Gastrocnemius medialis (tissue), 4 donors: ENCODE measurements around the gene ENPP3. TPM values are rescaled to one million over a fixed set of nuclear protein-coding genes. Genes with fewer than 3 reads are reported as not detected.

Experiments used
- ATAC-seq, 2 donors: fragments of 150-250 bp; one replicate each; pipeline ENCODE4 v1.9.1; 2016
- DNase-seq, 2 donors: peaks; one replicate each; pipeline ENCODE4 v3.0.0-alpha.2; 2019
- H3K27ac ChIP-seq, 4 donors: fragments of 200-600 bp; sonication (generic); 1 replicate in 1 of 4; 2 replicates in 3 of 4; pipeline ENCODE4 v1.5.1; 2016 to 2018; ENCODE audit warnings: mild to moderate bottlenecking in 2 of 4, moderate library complexity in 1 of 4
- H3K27me3 ChIP-seq, 3 donors: fragments of 200-600 bp; sonication (generic) in 2 of 3; 1 replicate in 1 of 3; 2 replicates in 2 of 3; pipeline versions ENCODE4 v1.5.1 to v1.6.0; 2016 to 2019; ENCODE audit warnings: mild to moderate bottlenecking in 1 of 3, moderate library complexity in 1 of 3
- H3K36me3 ChIP-seq, 2 donors: fragments of 200-600 bp; sonication (generic) in 1 of 2; one replicate each; pipeline ENCODE4 v1.5.1; 2017 to 2018
- H3K4me1 ChIP-seq, 2 donors: fragments of 200-600 bp; sonication (generic) in 1 of 2; one replicate each; pipeline ENCODE4 v1.5.1; 2016 to 2017; ENCODE audit warnings: mild to moderate bottlenecking in 2 of 2
- H3K4me3 ChIP-seq, 4 donors: fragments of 200-600 bp; sonication (generic) in 3 of 4; 1 replicate in 1 of 4; 2 replicates in 3 of 4; pipeline ENCODE4 v1.5.1; 2016 to 2019; ENCODE audit warnings: mild to moderate bottlenecking in 2 of 4
- H3K9me3 ChIP-seq, 3 donors: fragments of 200-600 bp; sonication (generic) in 2 of 3; 1 replicate in 1 of 3; 2 replicates in 2 of 3; pipeline ENCODE4 v1.5.1; 2016 to 2019
- CTCF ChIP-seq, 5 experiments: fragments of 450-650 bp in 3 of 5; fragments of 200-600 bp in 2 of 5; sonication (generic) in 2 of 5; IDR thresholded peaks in 4 of 5; conservative IDR thresholded peaks in 1 of 5; 1 replicate in 4 of 5; 2 replicates in 1 of 5; pipeline ENCODE4 v1.5.1; 2016 to 2019; ENCODE audit warnings: antibody characterized with exemption in 5 of 5, mild to moderate bottlenecking in 3 of 5, moderate library complexity in 3 of 5
- POLR2A ChIP-seq, 2 donors: fragments of 450-650 bp; IDR thresholded peaks; one replicate each; pipeline ENCODE4 v1.6.1; 2017; ENCODE audit warnings: antibody characterized with exemption in 2 of 2, mild to moderate bottlenecking in 2 of 2, moderate library complexity in 2 of 2
- in situ Hi-C, 4 donors: fragments of 200-750 bp; cut with MboI; loops; one replicate each; pipeline versions ENCODE4 v1.15.0 to v1.8.0; 2017; ENCODE audit warnings: low sequenced_read_pairs in 4 of 4
- intact Hi-C: fragments of 100-400 bp; cut with DNase I; formaldehyde crosslinking; loops from one replicate; pipeline ENCODE4 v1.15.1; 2023; ENCODE audit warnings: low total_unique reads
- total RNA-seq, 4 donors: library from RNA; depleted of rRNA; stranded (reverse); fragments of >200 nt; gene quantifications; one replicate each; pipeline versions ENCODE4 v1.1.0 to v1.2.3, GENCODE V29; 2016

ENPP3 gene
- total RNA-seq, 4 donors from 2014 or later: 0.07 TPM; not detected in 3

- no peaks in the 10 kb centered on the region for H3K9me3 ChIP-seq
- intact Hi-C loops (no loop called here), in situ Hi-C loops (no loop called here)
- DNase-seq (no peak), ATAC-seq (no peak)
- TF ChIP-seq CTCF (IDR thresholded peaks at IDR 0.05 in 4 of 5, conservative IDR thresholded peaks at IDR 0.05 in 1 of 5) (no peak), POLR2A (IDR thresholded peaks at IDR 0.05) (no peak)
- H3K4me1 ChIP-seq: no peaks in the 10 kb centered on the region
- H3K36me3 ChIP-seq: no peaks in the 10 kb centered on the region
- H3K27ac ChIP-seq: no peak overlapping the region
- no peaks in the 10 kb centered on the region for H3K27me3 ChIP-seq
- H3K4me3 ChIP-seq: no peak overlapping the region
These were observed 32.8 kb downstream of the ENPP3 start for GRCh38 chr6:131669891-131670290.

GRCh38 chr6:131673184-131673583 lies 36.1 kb downstream of the ENPP3 start:
- no peak for DNase-seq
- no peaks in the 10 kb centered on the region for H3K27me3 ChIP-seq
- intact Hi-C loops (no loop called here), in situ Hi-C loops (no loop called here)
- TF ChIP-seq CTCF (IDR thresholded peaks at IDR 0.05 in 4 of 5, conservative IDR thresholded peaks at IDR 0.05 in 1 of 5): no peak
- no peaks in the 10 kb centered on the region for H3K9me3 ChIP-seq
- H3K36me3 ChIP-seq: no peaks in the 10 kb centered on the region
- ATAC-seq: no peak
- H3K27ac ChIP-seq: no peak overlapping the region
- H3K4me3 ChIP-seq: no peak overlapping the region
- H3K4me1 ChIP-seq: no peaks in the 10 kb centered on the region

- no peak overlapping the region for H3K27ac ChIP-seq
- TF ChIP-seq CTCF (IDR thresholded peaks at IDR 0.05 in 4 of 5, conservative IDR thresholded peaks at IDR 0.05 in 1 of 5) (no peak), POLR2A (IDR thresholded peaks at IDR 0.05) (no peak)
- H3K9me3 ChIP-seq: no peaks in the 10 kb centered on the region
- H3K36me3 ChIP-seq: no peaks in the 10 kb centered on the region
- H3K4me3 ChIP-seq: no peak overlapping the region
- no peaks in the 10 kb centered on the region for H3K4me1 ChIP-seq
- intact Hi-C loops (no loop called here), in situ Hi-C loops (loop anchor here in 2 of 4 donors (25.0 kb wide), 2 partner anchors 209 to 534 kb away; no protein-coding TSS in a partner anchor)
- no peak for ATAC-seq
- no peaks in the 10 kb centered on the region for H3K27me3 ChIP-seq
- no peak for DNase-seq
These were observed 41.3 kb downstream of the ENPP3 start for GRCh38 chr6:131678442-131678841.

GRCh38 chr6:131680868-131681267 lies 43.8 kb downstream of the ENPP3 start:
- Histone ChIP-seq H3K4me1 (no peaks in the 10 kb centered on the region), H3K27ac (no peak overlapping the region), H3K36me3 (no peaks in the 10 kb centered on the region), H3K27me3 (no peaks in the 10 kb centered on the region), H3K4me3 (no peak overlapping the region), H3K9me3 (no peaks in the 10 kb centered on the region)
- TF ChIP-seq CTCF (IDR thresholded peaks at IDR 0.05 in 4 of 5, conservative IDR thresholded peaks at IDR 0.05 in 1 of 5) (no peak), POLR2A (IDR thresholded peaks at IDR 0.05) (no peak)
- ATAC-seq: no peak
- intact Hi-C loops (no loop called here), in situ Hi-C loops (loop anchor here in 2 of 4 donors (25.0 kb wide), 2 partner anchors 206 to 531 kb away; no protein-coding TSS in a partner anchor)
- no peak for DNase-seq

- DNase-seq (no peak), ATAC-seq (no peak)
- Histone ChIP-seq H3K27ac (no peak overlapping the region), H3K36me3 (no peaks in the 10 kb centered on the region), H3K4me1 (no peaks in the 10 kb centered on the region), H3K4me3 (no peak overlapping the region), H3K27me3 (no peaks in the 10 kb centered on the region), H3K9me3 (no peaks in the 10 kb centered on the region)
- intact Hi-C loops (no loop called here), in situ Hi-C loops (loop anchor here in 2 of 4 donors (25.0 kb wide), 2 partner anchors 206 to 531 kb away; no protein-coding TSS in a partner anchor)
- TF ChIP-seq POLR2A (IDR thresholded peaks at IDR 0.05) (no peak), CTCF (IDR thresholded peaks at IDR 0.05 in 4 of 5, conservative IDR thresholded peaks at IDR 0.05 in 1 of 5) (no peak)
These were observed 44.5 kb downstream of the ENPP3 start for GRCh38 chr6:131681585-131681984.
